Lung (tissue), 12 donors: ENCODE measurements around the gene TMEM235. TPM values are rescaled to one million over a fixed set of nuclear protein-coding genes. Genes with fewer than 3 reads are reported as not detected.

Experiments used
- ATAC-seq: fragments of 200-7000 bp; cut with Tn5 transposase; one replicate; pipeline ENCODE4 v1.9.1; 2020; ENCODE audit warnings: moderate number of reproducible peaks; ENCODE audit not compliant: insufficient read depth, low FRiP score
- DNase-seq, 3 donors: peaks; one replicate each; pipeline ENCODE4 v3.0.0-alpha.2; 2013 to 2017
- H3K27ac ChIP-seq, 2 donors: one replicate each; pipeline ENCODE4 v1.5.1; 2013; ENCODE audit warnings: mild to moderate bottlenecking in 2 of 2, moderate library complexity in 2 of 2, control low read depth in 1 of 2, inconsistent platforms in 1 of 2, low read depth in 1 of 2, low read length in 1 of 2
- H3K27me3 ChIP-seq, 3 donors: one replicate each; pipeline ENCODE4 v1.5.1; 2013; ENCODE audit warnings: low read length in 2 of 3; ENCODE audit not compliant: control insufficient read depth in 3 of 3, insufficient read depth in 3 of 3
- H3K36me3 ChIP-seq, 4 donors: one replicate each; pipeline ENCODE4 v1.5.1; 2013; ENCODE audit warnings: low read length in 4 of 4, mild to moderate bottlenecking in 1 of 4, moderate library complexity in 1 of 4; ENCODE audit not compliant: control insufficient read depth in 4 of 4, insufficient read depth in 4 of 4
- H3K4me1 ChIP-seq, 5 donors: one replicate each; pipeline ENCODE4 v1.5.1; 2013; ENCODE audit warnings: low read length in 5 of 5, mild to moderate bottlenecking in 2 of 5, moderate library complexity in 1 of 5; ENCODE audit not compliant: control insufficient read depth in 5 of 5, insufficient read depth in 5 of 5
- H3K4me3 ChIP-seq: one replicate; pipeline ENCODE4 v1.5.1; 2013; ENCODE audit warnings: mild to moderate bottlenecking, control low read depth, moderate library complexity
- H3K9ac ChIP-seq, 2 donors: one replicate each; pipeline ENCODE4 v1.5.1; 2013; ENCODE audit warnings: low read length in 2 of 2, control low read depth in 1 of 2; ENCODE audit not compliant: insufficient read depth in 1 of 2
- H3K9me3 ChIP-seq, 4 donors: one replicate each; pipeline ENCODE4 v1.5.1; 2013; ENCODE audit warnings: low read length in 3 of 4, mild to moderate bottlenecking in 1 of 4, moderate library complexity in 1 of 4; ENCODE audit not compliant: control insufficient read depth in 4 of 4, insufficient read depth in 3 of 4
- WGBS, 2 donors: extraction: QIAGEN DNeasy Blood & Tissue Kit; methylation state at CpG; one replicate each; pipeline ENCODE4 v1.1.7; 2013; 5-methylcytosine and 5-hydroxymethylcytosine counted together
- polyA plus RNA-seq, 2 donors: library from polyadenylated mRNA; stranded (reverse); fragments of 200-250 nt; gene quantifications; one replicate each; pipeline ENCODE4 v1.2.1, GENCODE V29; 2013
- total RNA-seq, 2 donors: library from RNA; depleted of rRNA in 1 of 2; stranded (reverse); fragments of >200 nt in 1 of 2; gene quantifications; one replicate each; pipeline ENCODE4 v1.2.1, GENCODE V29; 2014 to 2021
- TF ChIP-seq, protein P1 (sequence below): IDR thresholded peaks from 2 replicates; pipeline ENCODE4 v1.5.1; 2012; ENCODE audit warnings: mild to moderate bottlenecking; ENCODE audit errors: control extremely low read depth, extremely low read depth
- donor health status: control.
- donor health status: control.
- donor health status: Bipolar disorder and iron deficiency.
- donor health status: healthy.
- donor health status: DM: yes; HTN: yes; CAD: no.

The TMEM235 gene
- total and polyA plus RNA-seq, 4 donors, result 0.08 to 0.97 TPM; not detected in 2

DNA sequence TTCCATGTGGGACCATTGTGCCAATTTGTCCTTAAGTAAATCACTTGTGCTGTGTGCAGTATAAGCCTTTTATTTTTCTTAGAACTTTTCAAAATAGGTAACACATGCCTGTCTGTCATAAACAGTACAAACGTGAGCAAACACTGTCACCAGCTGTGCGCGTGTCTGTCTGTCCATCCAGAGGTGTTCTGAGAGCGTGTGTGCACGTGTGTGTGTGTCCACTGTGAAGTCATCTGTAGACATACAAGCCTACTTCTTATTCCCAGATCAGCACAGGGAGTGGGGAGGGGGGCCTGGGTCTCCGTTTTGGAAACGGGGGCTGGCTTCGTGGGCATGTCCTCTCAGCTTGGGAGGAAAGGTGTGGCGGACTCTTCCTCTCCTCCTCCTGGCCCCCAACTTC is 9.4 kb downstream of the TMEM235 start:
- WGBS, 2 donors, result 84 to 95% methylated on average over 9 of the region's 9 CpGs

DNA sequence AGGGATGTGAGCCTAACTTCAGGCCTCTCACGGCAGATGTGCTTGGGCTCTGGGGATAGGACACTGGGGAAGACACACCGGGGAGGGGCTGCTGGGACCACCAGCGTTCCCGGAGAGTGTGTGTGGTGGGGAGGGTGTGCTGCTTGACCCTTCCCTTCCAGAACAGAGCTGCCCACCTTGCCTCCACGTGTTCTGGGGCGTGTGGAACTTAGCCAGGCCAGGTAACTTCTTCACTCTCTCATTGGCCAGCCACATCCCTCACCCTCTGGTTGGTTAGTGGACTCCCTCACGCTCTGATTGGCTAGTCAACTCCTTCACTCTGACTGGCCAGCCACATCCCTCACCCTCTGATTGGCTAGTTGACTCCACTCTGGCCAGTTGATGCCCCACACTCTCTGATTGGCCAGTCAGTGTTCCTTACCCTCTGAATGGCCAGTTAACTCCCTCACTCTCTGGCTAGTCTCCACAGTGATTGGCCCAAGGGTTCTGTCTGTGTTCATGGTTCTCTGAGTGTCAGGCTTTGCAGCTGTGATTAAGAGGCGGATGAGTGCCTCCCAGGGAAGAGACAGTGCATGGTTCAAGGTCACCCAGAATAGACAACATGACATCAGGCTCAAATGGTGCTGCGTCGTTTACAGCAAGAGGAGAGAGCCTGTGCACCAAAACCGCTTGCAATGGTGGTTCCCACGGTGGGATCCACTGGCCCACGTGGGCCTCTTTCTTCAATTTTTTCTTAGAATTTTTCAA is 10.0 kb downstream of the TMEM235 start:
- no peak overlapping the region for H3K9ac ChIP-seq
- ATAC-seq (no peak), DNase-seq (peak in 1 of 3 donors; percentile 14)
- no peak overlapping the region for H3K4me3 ChIP-seq
- TF ChIP-seq, protein P1, sequence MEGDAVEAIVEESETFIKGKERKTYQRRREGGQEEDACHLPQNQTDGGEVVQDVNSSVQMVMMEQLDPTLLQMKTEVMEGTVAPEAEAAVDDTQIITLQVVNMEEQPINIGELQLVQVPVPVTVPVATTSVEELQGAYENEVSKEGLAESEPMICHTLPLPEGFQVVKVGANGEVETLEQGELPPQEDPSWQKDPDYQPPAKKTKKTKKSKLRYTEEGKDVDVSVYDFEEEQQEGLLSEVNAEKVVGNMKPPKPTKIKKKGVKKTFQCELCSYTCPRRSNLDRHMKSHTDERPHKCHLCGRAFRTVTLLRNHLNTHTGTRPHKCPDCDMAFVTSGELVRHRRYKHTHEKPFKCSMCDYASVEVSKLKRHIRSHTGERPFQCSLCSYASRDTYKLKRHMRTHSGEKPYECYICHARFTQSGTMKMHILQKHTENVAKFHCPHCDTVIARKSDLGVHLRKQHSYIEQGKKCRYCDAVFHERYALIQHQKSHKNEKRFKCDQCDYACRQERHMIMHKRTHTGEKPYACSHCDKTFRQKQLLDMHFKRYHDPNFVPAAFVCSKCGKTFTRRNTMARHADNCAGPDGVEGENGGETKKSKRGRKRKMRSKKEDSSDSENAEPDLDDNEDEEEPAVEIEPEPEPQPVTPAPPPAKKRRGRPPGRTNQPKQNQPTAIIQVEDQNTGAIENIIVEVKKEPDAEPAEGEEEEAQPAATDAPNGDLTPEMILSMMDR, result no peak
- no peaks in the 10 kb centered on the region for H3K36me3 ChIP-seq
- WGBS, 2 donors, result 91 to 96% methylated on average over 12 of the region's 13 CpGs
- peaks cover 0 to 10% (median 0%) of the 10 kb centered on the region in 5 donors for H3K4me1 ChIP-seq
- H3K9me3 ChIP-seq, result no peaks in the 10 kb centered on the region
- H3K27me3 ChIP-seq, result no peaks in the 10 kb centered on the region
- H3K27ac ChIP-seq, result no peak overlapping the region

More for the DNA sequence above, 9.4 kb downstream of the TMEM235 start:
- no peak overlapping the region for H3K4me3 ChIP-seq
- no peak for ATAC-seq
- no peaks in the 10 kb centered on the region for H3K9me3 ChIP-seq
- H3K36me3 ChIP-seq, result no peaks in the 10 kb centered on the region
- H3K27ac ChIP-seq, result no peak overlapping the region
- DNase-seq, result no peak
- no peaks in the 10 kb centered on the region for H3K27me3 ChIP-seq
- TF ChIP-seq, protein P1, result no peak
- peaks cover 0 to 10% (median 0%) of the 10 kb centered on the region in 5 donors for H3K4me1 ChIP-seq
- H3K9ac ChIP-seq, result no peak overlapping the region

DNA sequence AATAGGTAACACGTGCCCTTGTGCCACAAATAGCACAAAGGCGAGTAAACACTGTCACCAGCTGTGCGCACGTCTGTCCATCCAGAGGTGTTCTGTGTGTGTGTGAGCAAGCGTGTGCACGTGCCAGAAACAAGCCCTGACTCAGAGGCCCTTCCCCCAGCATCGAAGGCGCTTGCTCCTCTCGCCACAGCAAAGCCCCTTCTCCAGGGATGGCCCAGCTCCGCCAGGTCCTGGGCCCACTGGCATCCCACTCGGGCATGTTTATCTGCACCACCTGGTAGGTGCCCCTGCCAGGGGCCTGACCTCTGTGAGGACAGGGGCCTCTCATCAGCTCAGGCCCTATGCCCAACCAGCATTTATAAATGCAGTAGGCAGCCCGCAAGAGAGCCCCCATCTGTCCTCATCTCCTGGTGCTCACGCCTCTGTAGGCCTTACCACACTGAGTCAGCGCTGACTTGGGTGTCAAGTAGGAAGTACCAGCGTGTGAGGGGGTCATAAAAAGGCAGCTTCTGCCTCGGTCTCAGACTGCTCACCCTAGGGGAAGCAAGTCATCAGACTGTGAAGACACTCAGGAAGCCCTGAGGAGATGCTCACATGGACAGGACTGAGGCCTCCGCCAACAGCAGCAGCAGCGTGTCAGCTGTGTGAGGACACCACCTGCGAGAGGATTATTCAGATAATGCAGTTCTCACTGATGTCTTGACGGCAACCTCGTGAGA is 10.8 kb downstream of the TMEM235 start:
- TF ChIP-seq, protein P1, result no peak
- Histone ChIP-seq H3K9ac (no peak overlapping the region), H3K27ac (no peak overlapping the region), H3K36me3 (no peaks in the 10 kb centered on the region), H3K4me1 (peaks cover 0 to 8% (median 0%) of the 10 kb centered on the region in 5 donors), H3K4me3 (no peak overlapping the region), H3K9me3 (no peaks in the 10 kb centered on the region), H3K27me3 (no peaks in the 10 kb centered on the region)
- no peak for ATAC-seq
- peak in 1 of 3 donors; percentile 8 for DNase-seq
- WGBS, 2 donors, result 75 to 80% methylated on average over 21 of the region's 21 CpGs
